ENCODE results near the gene C6orf132.

The C6orf132 gene

DNA sequence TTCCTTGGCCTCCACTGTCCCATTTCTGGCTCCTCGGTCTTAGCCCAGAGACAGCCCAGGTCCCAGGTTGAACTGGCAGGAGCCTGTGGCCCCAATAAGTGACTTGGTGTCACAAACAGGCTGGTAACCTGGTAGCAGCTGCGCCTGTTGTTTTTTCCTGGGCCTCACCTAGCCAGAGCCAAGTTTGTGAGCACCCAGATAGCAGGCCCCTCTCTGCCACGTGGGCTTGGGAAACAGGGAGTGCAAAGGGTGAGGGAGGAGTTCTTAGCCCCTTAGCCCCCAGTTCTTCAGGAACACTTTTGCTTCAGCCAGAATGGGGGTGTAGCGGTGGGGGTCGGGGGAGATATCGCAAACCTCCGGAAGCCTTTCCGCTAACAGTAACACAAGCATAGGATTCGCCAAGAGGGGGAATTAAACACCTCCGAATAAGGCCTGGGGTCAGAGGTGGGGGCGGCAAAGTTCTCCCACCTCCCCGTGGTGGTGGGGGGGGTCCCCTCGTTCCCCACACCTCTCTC, 760 bp downstream of the C6orf132 start:
- DNase-seq (ENCODE audit: low read depth): no peak
- no peak for TF ChIP-seq CTCF (conservative IDR thresholded peaks at IDR 0.05; ENCODE audit: control insufficient read depth, insufficient read depth, low read depth, low read length)
- peak overlapping the region; percentile 68 for H3K4me3 ChIP-seq (ENCODE audit: control insufficient read depth, low read depth, low read length)

DNA sequence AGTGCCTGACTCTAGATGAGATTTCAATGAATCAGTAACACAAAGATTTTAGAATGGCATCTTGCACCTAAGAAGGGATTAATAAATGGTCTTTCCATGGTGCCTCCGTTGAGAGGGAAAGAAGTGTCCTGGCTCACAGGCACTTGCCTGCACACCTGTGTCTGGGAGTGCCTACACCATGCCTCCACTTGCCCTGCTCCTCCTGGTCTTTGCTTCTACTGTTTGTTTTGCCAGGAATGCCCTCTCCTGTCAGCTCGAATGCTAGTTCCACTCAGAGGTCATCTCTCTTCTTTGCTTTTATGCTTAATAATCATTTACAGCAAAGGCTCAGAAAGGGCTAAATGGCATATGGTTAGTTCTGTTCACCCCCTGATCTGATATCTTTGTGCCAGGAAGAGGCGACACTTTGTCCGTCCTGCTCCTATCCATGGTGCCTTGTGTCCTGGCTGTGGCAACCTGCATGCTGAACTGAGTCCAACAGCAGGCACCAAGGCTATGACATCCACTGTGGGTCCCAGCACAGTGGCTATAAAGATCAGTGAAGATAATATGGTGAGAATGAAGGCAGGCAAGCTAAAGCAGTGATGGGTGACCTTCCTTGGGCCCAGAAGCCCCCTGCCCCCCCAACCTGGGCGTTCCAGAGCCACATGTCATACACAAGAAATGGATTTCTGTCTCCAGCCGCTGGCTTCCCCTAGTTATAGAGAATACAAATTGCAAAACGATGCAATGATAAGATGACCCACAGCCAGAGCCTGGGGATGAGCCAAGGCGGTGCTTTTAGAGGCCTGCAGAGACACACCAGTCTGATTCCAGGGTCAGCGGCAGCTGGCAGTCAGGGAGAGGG, 1.4 kb downstream of the C6orf132 start:
- DNase-seq (ENCODE audit: low read depth): peak; percentile 42
- peak overlapping the region; percentile 68 for H3K4me3 ChIP-seq (ENCODE audit: control insufficient read depth, low read depth, low read length)
- TF ChIP-seq CTCF (conservative IDR thresholded peaks at IDR 0.05; ENCODE audit: control insufficient read depth, insufficient read depth, low read depth, low read length): no peak

- no peak for DNase-seq (ENCODE audit: low read depth)
- no peak for TF ChIP-seq CTCF (conservative IDR thresholded peaks at IDR 0.05; ENCODE audit: control insufficient read depth, insufficient read depth, low read depth, low read length)
- no peak overlapping the region for H3K4me3 ChIP-seq (ENCODE audit: control insufficient read depth, low read depth, low read length)
Measured at GRCh38 chr6:42140032-42140431, 2.4 kb downstream of the C6orf132 start.

- H3K4me3 ChIP-seq (ENCODE audit: control insufficient read depth, low read depth, low read length): no peak overlapping the region
- DNase-seq (ENCODE audit: low read depth): peak; percentile 48
- no peak for TF ChIP-seq CTCF (conservative IDR thresholded peaks at IDR 0.05; ENCODE audit: control insufficient read depth, insufficient read depth, low read depth, low read length)
Measured at GRCh38 chr6:42138630-42139619, 3.5 kb downstream of the C6orf132 start.

GRCh38 chr6:42138190-42138589, 4.2 kb downstream of the C6orf132 start:
- DNase-seq (ENCODE audit: low read depth): no peak
- no peak for TF ChIP-seq CTCF (conservative IDR thresholded peaks at IDR 0.05; ENCODE audit: control insufficient read depth, insufficient read depth, low read depth, low read length)
- no peak overlapping the region for H3K4me3 ChIP-seq (ENCODE audit: control insufficient read depth, low read depth, low read length)

DNA sequence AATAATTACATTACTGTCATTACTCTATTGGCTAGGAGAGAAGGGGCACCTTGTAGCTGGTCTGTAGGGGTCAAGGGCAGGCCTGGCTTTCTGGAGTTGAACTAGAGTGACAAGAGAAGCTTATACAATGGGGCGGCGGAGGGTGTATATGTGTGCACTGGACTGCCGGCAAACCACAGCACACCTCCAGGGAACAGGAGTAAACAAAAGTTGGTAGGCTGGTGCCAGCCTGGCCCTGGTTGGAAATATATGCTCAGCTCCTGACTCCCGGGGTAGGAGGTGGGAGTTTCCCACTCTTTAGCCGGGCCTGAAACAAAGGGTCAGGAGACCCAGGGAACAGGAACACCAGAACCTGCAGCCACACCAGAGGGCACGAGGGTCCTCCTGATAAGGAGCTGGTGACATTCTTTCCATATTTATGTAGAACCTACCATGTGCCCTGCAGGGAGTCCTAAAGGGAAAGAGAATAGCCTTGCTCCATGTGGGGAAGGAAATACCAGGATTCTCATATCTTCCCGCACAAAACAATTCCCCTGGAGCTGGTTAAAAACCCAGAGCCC, 5.1 kb downstream of the C6orf132 start:
- TF ChIP-seq CTCF (conservative IDR thresholded peaks at IDR 0.05; ENCODE audit: control insufficient read depth, insufficient read depth, low read depth, low read length): no peak
- no peak for DNase-seq (ENCODE audit: low read depth)
- no peak overlapping the region for H3K4me3 ChIP-seq (ENCODE audit: control insufficient read depth, low read depth, low read length)
